ENCODE measurements around the gene GSKIP. TPM values are rescaled to one million over a fixed set of nuclear protein-coding genes. Genes with fewer than 3 reads are reported as not detected.

The GSKIP gene
- total RNA-seq, 6 experiments from 2014 or later, result 23.1 to 37.3 (median 27.2) TPM

- Mint-ChIP-seq H3K4me3 (peak overlapping the region; percentile 98), H3K27me3 (ENCODE audit: insufficient read depth) (peaks cover 2% of the 10 kb centered on the region; the same call in 1 of the 2 replicates), H3K4me1 (ENCODE audit: low read depth) (peaks cover 53% of the 10 kb centered on the region), H3K9me3 (no peaks in the 10 kb centered on the region), H3K36me3 (ENCODE audit: low read depth) (peaks cover 12% of the 10 kb centered on the region), H3K27ac (peak overlapping the region; percentile 79)
- TF ChIP-seq CTCF (IDR thresholded peaks at IDR 0.05), result no peak
- DNase-seq, result peak; percentile 51
These were observed 518 bp downstream of the GSKIP start for GRCh38 chr14:96363751-96364336.

DNA sequence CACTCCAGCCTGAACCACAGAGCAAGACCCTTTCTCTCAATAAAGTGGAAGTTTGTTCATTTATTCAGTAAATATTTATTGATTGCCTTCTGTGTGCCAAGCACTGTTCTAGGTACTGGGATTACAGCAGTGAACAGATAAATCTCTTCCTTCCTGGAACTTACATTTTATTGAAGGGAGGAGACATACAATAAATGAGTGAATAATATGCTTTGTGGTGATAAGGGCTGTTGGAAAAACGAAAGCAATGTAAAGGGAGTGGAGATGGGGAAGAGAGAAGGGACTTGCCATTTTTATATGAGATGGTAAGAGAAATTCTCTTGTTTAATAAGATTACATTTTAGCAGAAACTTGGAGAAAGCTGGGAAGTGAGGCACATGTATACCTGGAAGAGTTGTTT lies 1.6 kb downstream of the GSKIP start:
- H3K36me3 Mint-ChIP-seq (ENCODE audit: low read depth), result peaks cover 13% of the 10 kb centered on the region
- H3K4me1 Mint-ChIP-seq (ENCODE audit: low read depth), result peaks cover 44% of the 10 kb centered on the region
- H3K27me3 Mint-ChIP-seq (ENCODE audit: insufficient read depth), result peaks cover 2% of the 10 kb centered on the region; the same call in 1 of the 2 replicates
- no peak for DNase-seq
- H3K9me3 Mint-ChIP-seq, result no peaks in the 10 kb centered on the region
- H3K27ac Mint-ChIP-seq, result no peak overlapping the region; the same call in 1 of the 2 replicates
- no peak for TF ChIP-seq CTCF (IDR thresholded peaks at IDR 0.05)
- H3K4me3 Mint-ChIP-seq, result peak overlapping the region; percentile 98

- H3K36me3 Mint-ChIP-seq (ENCODE audit: low read depth), result peaks cover 13% of the 10 kb centered on the region
- peaks cover 20% of the 10 kb centered on the region for H3K4me1 Mint-ChIP-seq (ENCODE audit: low read depth)
- no peak overlapping the region for H3K4me3 Mint-ChIP-seq
- no peaks in the 10 kb centered on the region for H3K27me3 Mint-ChIP-seq (ENCODE audit: insufficient read depth)
- DNase-seq, result no peak
- no peak overlapping the region for H3K27ac Mint-ChIP-seq
- H3K9me3 Mint-ChIP-seq, result no peaks in the 10 kb centered on the region
- no peak for TF ChIP-seq CTCF (IDR thresholded peaks at IDR 0.05)
These were observed 5.2 kb downstream of the GSKIP start for GRCh38 chr14:96368534-96368933.

DNA sequence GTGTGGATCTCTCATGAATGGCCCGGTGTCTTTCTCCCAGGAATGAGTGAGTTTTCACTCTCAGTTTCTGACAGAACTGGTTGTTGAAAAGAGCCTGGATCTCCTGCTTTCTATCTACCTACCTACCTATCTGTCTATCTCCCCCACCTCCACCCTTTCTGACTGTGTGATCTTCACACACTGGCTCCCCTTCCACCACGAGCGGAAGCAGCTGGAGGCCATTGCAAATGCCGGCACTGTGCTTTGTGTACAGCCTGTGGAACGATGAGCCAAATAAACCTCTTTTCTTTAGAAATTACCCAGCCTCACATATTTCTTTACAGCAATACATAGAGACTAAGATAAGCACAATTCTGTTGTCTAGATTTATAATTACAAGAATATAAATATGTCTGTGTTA lies 7.2 kb downstream of the GSKIP start:
- no peaks in the 10 kb centered on the region for H3K9me3 Mint-ChIP-seq
- peaks cover 6% of the 10 kb centered on the region; the same call in 1 of the 2 replicates for H3K4me1 Mint-ChIP-seq (ENCODE audit: low read depth)
- no peaks in the 10 kb centered on the region for H3K27me3 Mint-ChIP-seq (ENCODE audit: insufficient read depth)
- H3K27ac Mint-ChIP-seq, result no peak overlapping the region
- no peak for DNase-seq
- H3K4me3 Mint-ChIP-seq, result no peak overlapping the region
- TF ChIP-seq CTCF (IDR thresholded peaks at IDR 0.05), result no peak
- H3K36me3 Mint-ChIP-seq (ENCODE audit: low read depth), result peaks cover 11% of the 10 kb centered on the region; the same call in 1 of the 2 replicates

DNA sequence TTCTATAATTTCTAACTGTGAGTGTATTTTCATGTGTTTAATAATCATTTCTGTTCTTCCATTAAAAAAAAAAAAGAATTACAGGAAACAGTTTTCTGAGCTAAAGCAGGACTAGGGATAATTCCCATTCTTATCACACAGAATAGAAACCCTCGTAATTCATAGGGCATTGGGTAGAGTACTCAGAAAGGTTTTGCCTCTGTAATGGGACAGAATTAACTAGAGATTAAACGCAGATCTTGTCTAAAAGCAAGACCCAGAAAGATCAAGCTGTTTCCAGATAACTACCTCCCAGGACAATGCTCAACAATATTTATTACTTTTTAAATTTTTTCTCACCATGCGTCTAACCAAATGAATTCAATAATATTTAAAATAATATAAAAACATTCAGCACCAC lies 10.2 kb downstream of the GSKIP start:
- DNase-seq, result no peak
- H3K27me3 Mint-ChIP-seq (ENCODE audit: insufficient read depth), result no peaks in the 10 kb centered on the region
- H3K27ac Mint-ChIP-seq, result no peak overlapping the region
- no peaks in the 10 kb centered on the region for H3K9me3 Mint-ChIP-seq
- H3K4me3 Mint-ChIP-seq, result no peak overlapping the region
- H3K4me1 Mint-ChIP-seq (ENCODE audit: low read depth), result peaks cover 2% of the 10 kb centered on the region; the same call in 1 of the 2 replicates
- peaks cover 9% of the 10 kb centered on the region; the same call in 1 of the 2 replicates for H3K36me3 Mint-ChIP-seq (ENCODE audit: low read depth)
- TF ChIP-seq CTCF (IDR thresholded peaks at IDR 0.05), result no peak
